OCI-LY7 (cell line): ENCODE measurements around the gene RUNX1.

Source experiments
- EZH2phosphoT487 ChIP-seq: fragments of 200-600 bp; sonication (generic); IDR thresholded peaks from 2 replicates; pipeline ENCODE4 v1.6.1; 2018; ENCODE audit warnings: low read depth, borderline replicate concordance, mild to moderate bottlenecking, mixed run types, antibody characterized with exemption, low read length, moderate library complexity, mixed read lengths
- TF ChIP-seq, protein P1 (sequence below): fragments of 200-600 bp; sonication (generic); conservative IDR thresholded peaks from 2 replicates; pipeline ENCODE4 v1.5.1; 2014; ENCODE audit warnings: mild to moderate bottlenecking, antibody characterized with exemption, low read length, moderate library complexity, mixed read lengths

- TF ChIP-seq, protein P1, sequence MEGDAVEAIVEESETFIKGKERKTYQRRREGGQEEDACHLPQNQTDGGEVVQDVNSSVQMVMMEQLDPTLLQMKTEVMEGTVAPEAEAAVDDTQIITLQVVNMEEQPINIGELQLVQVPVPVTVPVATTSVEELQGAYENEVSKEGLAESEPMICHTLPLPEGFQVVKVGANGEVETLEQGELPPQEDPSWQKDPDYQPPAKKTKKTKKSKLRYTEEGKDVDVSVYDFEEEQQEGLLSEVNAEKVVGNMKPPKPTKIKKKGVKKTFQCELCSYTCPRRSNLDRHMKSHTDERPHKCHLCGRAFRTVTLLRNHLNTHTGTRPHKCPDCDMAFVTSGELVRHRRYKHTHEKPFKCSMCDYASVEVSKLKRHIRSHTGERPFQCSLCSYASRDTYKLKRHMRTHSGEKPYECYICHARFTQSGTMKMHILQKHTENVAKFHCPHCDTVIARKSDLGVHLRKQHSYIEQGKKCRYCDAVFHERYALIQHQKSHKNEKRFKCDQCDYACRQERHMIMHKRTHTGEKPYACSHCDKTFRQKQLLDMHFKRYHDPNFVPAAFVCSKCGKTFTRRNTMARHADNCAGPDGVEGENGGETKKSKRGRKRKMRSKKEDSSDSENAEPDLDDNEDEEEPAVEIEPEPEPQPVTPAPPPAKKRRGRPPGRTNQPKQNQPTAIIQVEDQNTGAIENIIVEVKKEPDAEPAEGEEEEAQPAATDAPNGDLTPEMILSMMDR: no peak
- no peak for TF ChIP-seq EZH2phosphoT487
Measured at GRCh38 chr21:34754690-34755647, 294.1 kb downstream of the RUNX1 start.
